Upper lobe of left lung (tissue), 6 donors: ENCODE data around the gene PLPPR2. TPM values are rescaled to one million over a fixed set of nuclear protein-coding genes. Genes with fewer than 3 reads are reported as not detected.

Experiments
- small RNA-seq, 4 donors: library from RNA; depleted of rRNA; stranded (forward); fragments of <200 nt; gene quantifications; one replicate each; pipeline ENCODE3, GENCODE V24; 2016
- total RNA-seq, 6 donors: library from RNA; depleted of rRNA in 4 of 6; stranded (reverse); fragments of >200 nt in 4 of 6; gene quantifications; one replicate each; pipeline versions ENCODE4 v1.1.0 to v1.2.1, GENCODE V29; 2016 to 2021
- donor health status: DM: no; HTN: no; CAD: no; lungs with moderate emphysema.
- donor health status: DM: no; HTN: yes; CAD: no; lungs with severe emphysema.

PLPPR2 gene
- total RNA-seq, 6 donors from 2014 or later: 10.8 to 53.8 (median 26.0) TPM

Small RNA genes lying within 50 kb of the gene (small RNA-seq; reads per million reads assigned to genes)
- 0 reads per million in 4 donors for gene RF00019

Other genes starting within 250 kb of the PLPPR2 start
- gene SPC24, start 199.7 kb upstream of the PLPPR2 start, total RNA-seq: 10 to 100 TPM in 1 of 6 donors, 1 to 10 TPM in 4, not detected in 1; 1.4 to 13.3 (median 2.1) TPM
- 100 to 1,000 TPM; 144 to 295 (median 240) TPM for gene KANK2, start 157.9 kb upstream of the PLPPR2 start, total RNA-seq
- 1 to 10 TPM in 1 of 6 donors, not detected in 5; 5.2 TPM for gene ANGPTL8, start 115.8 kb upstream of the PLPPR2 start, total RNA-seq
- 100 to 1,000 TPM in 3 of 6 donors, 10 to 100 TPM in 3; 34.5 to 203 (median 116) TPM for gene DOCK6, start 92.9 kb upstream of the PLPPR2 start, total RNA-seq
- gene TSPAN16, start 59.3 kb upstream of the PLPPR2 start, total RNA-seq: not detected
- gene RAB3D, start 15.8 kb upstream of the PLPPR2 start, total RNA-seq: 10 to 100 TPM; 22.6 to 59.2 (median 30.7) TPM
- gene TMEM205, start 9.2 kb upstream of the PLPPR2 start, total RNA-seq: 100 to 1,000 TPM in 3 of 6 donors, 10 to 100 TPM in 3; 85.9 to 260 (median 132) TPM
- gene CCDC159, start 8.9 kb upstream of the PLPPR2 start, total RNA-seq: 100 to 1,000 TPM in 1 of 6 donors, 10 to 100 TPM in 5; 17.5 to 176 (median 33.3) TPM
- 10 to 100 TPM in 1 of 6 donors, 1 to 10 TPM in 4, under 1 TPM in 1; 0.89 to 13.6 (median 3.7) TPM for gene SWSAP1, start 19.2 kb downstream of the PLPPR2 start, total RNA-seq
- 10 to 100 TPM in 4 of 6 donors, 1 to 10 TPM in 2; 7.5 to 45.1 (median 15.5) TPM for gene EPOR, start 28.9 kb downstream of the PLPPR2 start, total RNA-seq
- gene RGL3, start 63.9 kb downstream of the PLPPR2 start, total RNA-seq: 100 to 1,000 TPM in 1 of 6 donors, 10 to 100 TPM in 5; 18.5 to 242 (median 44.6) TPM
- 10 to 100 TPM in 1 of 6 donors, 1 to 10 TPM in 4, under 1 TPM in 1; 0.34 to 11.1 (median 4.1) TPM for gene ODAD3, start 79.7 kb downstream of the PLPPR2 start, total RNA-seq
- gene PRKCSH, start 80.2 kb downstream of the PLPPR2 start, total RNA-seq: 100 to 1,000 TPM; 124 to 341 (median 187) TPM
- under 1 TPM in 1 of 6 donors, not detected in 5; 0.03 TPM for gene ELAVL3, start 125.6 kb downstream of the PLPPR2 start, total RNA-seq
- 10 to 100 TPM in 3 of 6 donors, 1 to 10 TPM in 3; 6.8 to 30.4 (median 10.3) TPM for gene ZNF653, start 150.4 kb downstream of the PLPPR2 start, total RNA-seq
- 10 to 100 TPM; 32.1 to 77.5 (median 48.6) TPM for gene ECSIT, start 173.7 kb downstream of the PLPPR2 start, total RNA-seq
- 10 to 100 TPM in 5 of 6 donors, 1 to 10 TPM in 1; 3.1 to 47.9 (median 20.7) TPM for gene CNN1, start 183.4 kb downstream of the PLPPR2 start, total RNA-seq
- 10 to 100 TPM; 21.0 to 58.3 (median 42.9) TPM for gene ELOF1, start 203.8 kb downstream of the PLPPR2 start, total RNA-seq
- gene ACP5, start 222.2 kb downstream of the PLPPR2 start, total RNA-seq: 100 to 1,000 TPM; 169 to 650 (median 349) TPM
- gene ZNF627, start 242.1 kb downstream of the PLPPR2 start, total RNA-seq: 10 to 100 TPM in 3 of 6 donors, 1 to 10 TPM in 3; 3.9 to 14.8 (median 10.2) TPM